ENCODE data around the gene GNRH2.
"Not testable (repeated sequence)": the region's sequence is repeated elsewhere in the genome, so short reads cannot be mapped to it uniquely, and the experiment has no call there.

GNRH2 gene

GRCh38 chr20:3073251-3073643, 29.8 kb downstream of the GNRH2 start:
- DNase-seq (ENCODE audit: low read depth), result not testable (repeated sequence)

GRCh38 chr20:3074812-3075211, 31.4 kb downstream of the GNRH2 start:
- DNase-seq (ENCODE audit: low read depth), result no peak

GRCh38 chr20:3075315-3075714, 31.9 kb downstream of the GNRH2 start:
- not testable (repeated sequence) for DNase-seq (ENCODE audit: low read depth)

GRCh38 chr20:3077618-3078134, 34.3 kb downstream of the GNRH2 start:
- no peak for DNase-seq (ENCODE audit: low read depth)

- peak; percentile 74 for DNase-seq (ENCODE audit: low read depth)
Measured at GRCh38 chr20:3080939-3081388, 37.5 kb downstream of the GNRH2 start.

- DNase-seq (ENCODE audit: low read depth), result no peak
Measured at GRCh38 chr20:3081641-3082040, 38.2 kb downstream of the GNRH2 start.

- no peak for DNase-seq (ENCODE audit: low read depth)
Measured at GRCh38 chr20:3082306-3082951, 39.0 kb downstream of the GNRH2 start.

GRCh38 chr20:3082955-3083952, 39.8 kb downstream of the GNRH2 start:
- DNase-seq (ENCODE audit: low read depth), result no peak

GRCh38 chr20:3084283-3084985, 41.0 kb downstream of the GNRH2 start, which contains the start of gene AVP:
AVP (minus strand) TSS chr20:3084724; CDS start chr20:3084674, 50 bp downstream.
- no peak for DNase-seq (ENCODE audit: low read depth)

- no peak for DNase-seq (ENCODE audit: low read depth)
Measured at GRCh38 chr20:3084986-3085360, 41.6 kb downstream of the GNRH2 start.

- DNase-seq (ENCODE audit: low read depth), result no peak
Measured at GRCh38 chr20:3085571-3086072, 42.2 kb downstream of the GNRH2 start.

- DNase-seq (ENCODE audit: low read depth), result no peak
Measured at GRCh38 chr20:3088031-3088430, 44.6 kb downstream of the GNRH2 start.

GRCh38 chr20:3090565-3090964, 47.1 kb downstream of the GNRH2 start:
- no peak for DNase-seq (ENCODE audit: low read depth)

GRCh38 chr20:3092611-3093379, 49.4 kb downstream of the GNRH2 start:
- DNase-seq (ENCODE audit: low read depth), result no peak

GRCh38 chr20:3093861-3094361, 50.5 kb downstream of the GNRH2 start:
- DNase-seq (ENCODE audit: low read depth), result no peak

GRCh38 chr20:3094848-3095629, 51.6 kb downstream of the GNRH2 start:
- no peak for DNase-seq (ENCODE audit: low read depth)
